Measurements from ENCODE around the gene KLHL3.

Gene KLHL3

DNA sequence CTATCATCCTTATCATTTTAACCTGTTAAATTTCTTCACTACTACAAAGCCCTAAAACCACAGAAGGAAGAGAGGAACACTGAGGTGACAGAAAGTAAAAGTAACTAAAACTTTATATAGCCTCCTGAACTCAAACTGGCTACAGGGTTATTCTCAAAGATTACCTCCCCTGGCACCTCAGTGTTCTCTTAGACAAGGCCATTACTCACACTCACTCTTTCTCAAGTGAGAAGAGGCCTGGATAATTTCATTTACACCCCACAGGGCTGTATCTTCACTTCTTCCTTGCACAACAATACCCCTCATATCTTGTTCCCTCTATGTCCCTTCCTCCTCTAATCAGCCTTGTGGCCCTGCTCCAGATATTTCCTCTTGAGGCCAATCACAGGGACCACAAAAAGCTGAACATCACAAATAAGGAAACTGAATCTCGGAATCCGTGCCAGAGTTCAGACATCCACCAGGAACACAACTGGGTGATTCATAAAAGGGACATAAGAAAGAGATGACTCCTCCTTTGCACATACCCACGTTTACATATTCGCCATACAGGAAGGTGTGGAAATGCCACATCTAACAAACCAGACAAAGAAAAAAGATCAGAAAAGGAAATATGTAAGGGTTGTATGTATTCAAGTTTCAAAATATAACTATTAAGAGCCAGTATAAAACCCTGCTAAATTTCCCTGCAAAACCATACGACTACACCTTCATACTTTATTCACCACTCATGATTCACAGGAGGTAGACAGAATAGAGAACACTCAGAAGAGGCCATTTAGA lies 1.7 kb upstream of the KLHL3 start:
- no peaks in the 10 kb centered on the region for H3K27me3 Mint-ChIP-seq
- no peak overlapping the region for H3K4me3 Mint-ChIP-seq
- H3K36me3 Mint-ChIP-seq (ENCODE audit: insufficient read depth), result peaks cover 2% of the 10 kb centered on the region
- no peaks in the 10 kb centered on the region for H3K9me3 Mint-ChIP-seq
- no peaks in the 10 kb centered on the region for H3K4me1 Mint-ChIP-seq
- peak overlapping the region; percentile 23 for H3K27ac Mint-ChIP-seq (ENCODE audit: low read depth)
- ATAC-seq (replicated peaks; ENCODE audit: extremely low read depth, poor library complexity, severe bottlenecking), result peak; percentile 46
- DNase-seq (ENCODE audit: low spot score in 2 of 2), result no peak

DNA sequence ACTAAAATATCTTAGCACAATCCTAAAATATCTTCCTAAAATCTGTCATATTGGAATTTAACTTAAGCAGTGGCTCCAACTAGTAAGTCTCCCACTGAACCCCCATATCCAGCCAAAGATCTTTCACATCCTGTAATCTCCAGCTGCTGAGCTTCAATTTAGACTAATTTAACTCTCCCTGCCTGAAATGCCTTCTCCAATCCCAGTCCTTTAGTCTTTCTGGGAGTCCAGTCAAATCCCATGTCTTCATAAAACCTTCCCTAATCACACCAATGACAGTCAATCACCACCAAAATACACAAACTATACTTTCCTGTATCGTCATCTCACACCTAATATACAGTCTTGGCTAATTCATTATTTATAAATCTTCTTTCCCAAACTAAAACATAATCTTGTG lies 607 bp upstream of the KLHL3 start:
- H3K27me3 Mint-ChIP-seq, result no peaks in the 10 kb centered on the region
- H3K4me1 Mint-ChIP-seq, result peaks cover 5% of the 10 kb centered on the region
- ATAC-seq (replicated peaks; ENCODE audit: extremely low read depth, poor library complexity, severe bottlenecking) (no peak), DNase-seq (ENCODE audit: low spot score in 2 of 2) (no peak)
- H3K4me3 Mint-ChIP-seq, result no peak overlapping the region
- no peak overlapping the region for H3K27ac Mint-ChIP-seq (ENCODE audit: low read depth)
- no peaks in the 10 kb centered on the region for H3K9me3 Mint-ChIP-seq
- peaks cover 2% of the 10 kb centered on the region for H3K36me3 Mint-ChIP-seq (ENCODE audit: insufficient read depth)

DNA sequence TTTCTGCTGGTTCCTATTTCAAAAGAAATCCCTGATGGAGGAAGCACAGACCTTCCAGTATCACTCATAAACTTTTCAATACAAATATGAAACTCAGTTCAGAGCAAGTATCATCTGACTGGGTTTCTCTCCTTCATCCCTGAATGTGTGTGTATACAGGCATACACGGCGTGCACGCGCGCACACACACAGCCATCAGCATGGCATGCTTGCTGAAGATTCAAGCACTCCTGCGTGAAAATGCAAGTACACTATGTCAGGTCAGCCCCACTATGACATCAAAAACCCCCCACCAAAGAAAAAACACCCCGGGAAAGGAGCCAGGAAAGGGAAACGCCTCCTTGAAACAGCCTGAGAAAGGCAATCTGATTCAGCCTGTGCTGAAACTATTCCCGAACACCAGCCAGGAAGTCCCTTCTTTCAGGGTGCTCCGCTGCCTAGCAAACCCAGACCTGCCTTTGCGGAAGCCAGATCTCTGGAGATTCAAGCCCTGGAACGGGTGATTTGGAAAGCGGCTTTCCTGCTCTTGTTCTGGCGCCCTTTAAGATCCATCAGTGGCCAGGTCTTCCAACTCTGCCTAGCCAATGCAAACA lies 831 bp downstream of the KLHL3 start:
- Mint-ChIP-seq H3K4me3 (no peak overlapping the region), H3K36me3 (ENCODE audit: insufficient read depth) (peaks cover 2% of the 10 kb centered on the region), H3K9me3 (no peaks in the 10 kb centered on the region), H3K27me3 (no peaks in the 10 kb centered on the region), H3K4me1 (peaks cover 5% of the 10 kb centered on the region), H3K27ac (ENCODE audit: low read depth) (no peak overlapping the region)
- ATAC-seq (replicated peaks; ENCODE audit: extremely low read depth, poor library complexity, severe bottlenecking) (peak; percentile 33), DNase-seq (ENCODE audit: low spot score in 2 of 2) (no peak)

DNA sequence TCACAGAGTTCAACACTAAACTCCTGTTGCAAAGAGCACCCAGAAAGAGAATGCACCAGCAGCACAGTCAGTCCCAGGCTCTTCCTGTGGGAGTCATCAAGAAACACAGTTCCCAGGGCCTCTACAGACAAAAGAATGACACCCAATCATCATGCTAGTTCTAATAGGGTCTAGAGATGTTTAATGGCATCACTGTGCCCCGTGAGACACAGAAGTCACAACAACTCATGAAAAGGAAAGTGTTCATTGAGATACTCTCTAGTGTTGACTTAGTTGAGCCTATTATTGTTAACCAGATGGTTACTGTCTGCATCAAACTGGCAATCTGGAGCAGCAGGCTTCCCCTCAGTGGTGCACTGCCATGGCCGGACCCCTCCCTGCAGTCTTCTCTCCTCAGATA lies 1.6 kb downstream of the KLHL3 start:
- ATAC-seq (replicated peaks; ENCODE audit: extremely low read depth, poor library complexity, severe bottlenecking), result no peak

DNA sequence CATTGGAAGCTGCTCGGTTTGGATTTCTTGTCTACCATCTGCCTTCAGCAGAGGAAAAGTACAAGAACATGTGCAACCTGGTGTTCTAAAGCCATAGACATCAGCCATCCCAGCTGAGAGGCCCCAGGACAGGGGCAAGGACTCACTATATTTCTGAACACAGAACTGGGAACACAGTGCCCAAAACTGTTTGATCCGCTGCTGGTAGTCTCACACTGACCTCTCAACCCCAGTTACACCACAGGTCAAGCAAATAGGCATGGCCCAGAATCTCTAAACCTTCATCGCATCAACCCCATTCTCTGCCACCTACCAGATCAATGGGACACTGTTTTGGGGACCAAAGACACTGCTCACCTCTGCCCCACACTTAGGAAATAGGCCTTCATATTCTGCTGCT lies 2.0 kb downstream of the KLHL3 start:
- Mint-ChIP-seq H3K27ac (ENCODE audit: low read depth) (no peak overlapping the region), H3K4me3 (no peak overlapping the region), H3K4me1 (peaks cover 5% of the 10 kb centered on the region), H3K27me3 (no peaks in the 10 kb centered on the region), H3K36me3 (ENCODE audit: insufficient read depth) (peaks cover 2% of the 10 kb centered on the region), H3K9me3 (no peaks in the 10 kb centered on the region)
- DNase-seq (ENCODE audit: low spot score in 2 of 2) (no peak), ATAC-seq (replicated peaks; ENCODE audit: extremely low read depth, poor library complexity, severe bottlenecking) (no peak)

More for the DNA sequence above, 1.6 kb downstream of the KLHL3 start:
- no peak for DNase-seq (ENCODE audit: low spot score in 2 of 2)
- H3K27me3 Mint-ChIP-seq, result no peaks in the 10 kb centered on the region
- H3K27ac Mint-ChIP-seq (ENCODE audit: low read depth), result no peak overlapping the region
- no peak overlapping the region for H3K4me3 Mint-ChIP-seq
- H3K4me1 Mint-ChIP-seq, result peaks cover 5% of the 10 kb centered on the region
- no peaks in the 10 kb centered on the region for H3K9me3 Mint-ChIP-seq
- peaks cover 2% of the 10 kb centered on the region for H3K36me3 Mint-ChIP-seq (ENCODE audit: insufficient read depth)

DNA sequence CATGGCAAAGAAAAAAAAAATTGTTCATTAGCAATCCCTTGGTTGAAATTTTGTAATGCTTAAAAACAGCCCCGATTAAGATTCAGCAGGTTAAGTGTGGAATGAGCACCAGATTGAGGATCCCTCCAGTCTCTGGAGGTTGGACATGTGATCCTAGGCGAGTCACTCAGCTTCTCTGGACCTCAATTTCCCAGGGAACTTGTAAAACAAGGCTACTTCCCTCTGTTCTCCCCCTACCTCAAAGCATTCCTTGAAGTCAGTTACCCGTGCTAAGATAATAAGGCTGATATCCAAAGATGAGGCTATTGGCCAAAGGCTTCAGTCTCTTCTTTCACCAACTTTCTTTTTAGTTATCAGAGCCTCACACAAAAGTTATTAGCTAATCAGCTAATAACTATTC lies 2.9 kb downstream of the KLHL3 start:
- Mint-ChIP-seq H3K27ac (ENCODE audit: low read depth) (no peak overlapping the region), H3K4me3 (no peak overlapping the region), H3K27me3 (no peaks in the 10 kb centered on the region), H3K9me3 (no peaks in the 10 kb centered on the region), H3K36me3 (ENCODE audit: insufficient read depth) (peaks cover 2% of the 10 kb centered on the region), H3K4me1 (peaks cover 5% of the 10 kb centered on the region)
- no peak for DNase-seq (ENCODE audit: low spot score in 2 of 2)
- ATAC-seq (replicated peaks; ENCODE audit: extremely low read depth, poor library complexity, severe bottlenecking), result no peak

DNA sequence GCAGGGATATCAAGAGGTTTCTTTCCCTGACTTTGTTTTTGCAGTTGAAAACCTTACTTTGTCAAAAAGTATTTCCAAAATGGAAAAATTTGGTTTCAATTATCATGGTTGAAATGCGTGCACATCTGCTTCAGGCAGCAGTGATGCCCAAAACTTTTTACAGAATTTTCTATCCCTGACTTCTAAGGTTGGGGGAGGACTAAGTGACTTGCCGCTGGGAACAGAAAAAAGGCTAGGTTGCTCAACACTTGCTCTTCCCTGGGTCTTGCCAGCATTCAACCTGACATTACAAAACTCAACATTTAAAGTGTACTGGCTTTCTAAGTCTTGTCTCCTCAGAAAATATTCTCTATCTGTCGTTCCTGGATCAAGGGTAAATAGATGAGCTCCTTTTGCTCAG lies 4.7 kb downstream of the KLHL3 start:
- Mint-ChIP-seq H3K9me3 (no peaks in the 10 kb centered on the region), H3K27me3 (no peaks in the 10 kb centered on the region), H3K27ac (ENCODE audit: low read depth) (no peak overlapping the region), H3K36me3 (ENCODE audit: insufficient read depth) (no peaks in the 10 kb centered on the region), H3K4me1 (peaks cover 5% of the 10 kb centered on the region), H3K4me3 (no peak overlapping the region)
- DNase-seq (ENCODE audit: low spot score in 2 of 2) (no peak), ATAC-seq (replicated peaks; ENCODE audit: extremely low read depth, poor library complexity, severe bottlenecking) (no peak)

DNA sequence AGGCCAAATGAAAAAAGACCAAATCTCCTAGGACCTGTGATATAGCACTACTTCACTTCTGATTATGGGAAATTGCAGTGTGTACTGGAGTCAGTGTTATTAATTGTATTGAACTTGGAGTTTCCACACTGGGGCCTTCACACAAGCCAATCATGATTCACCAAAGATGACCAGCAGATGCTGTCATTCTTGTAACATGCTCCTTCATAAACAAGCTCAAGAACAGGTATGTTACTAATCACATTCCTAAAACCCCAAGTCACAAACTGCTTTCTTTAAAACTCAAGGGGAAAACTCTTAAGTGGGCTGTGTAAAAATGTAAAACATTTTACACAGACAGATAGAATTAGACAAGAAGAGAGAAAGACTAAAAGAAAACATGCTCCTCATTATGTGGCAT lies 5.6 kb downstream of the KLHL3 start:
- H3K9me3 Mint-ChIP-seq, result no peaks in the 10 kb centered on the region
- H3K4me1 Mint-ChIP-seq, result peaks cover 5% of the 10 kb centered on the region
- H3K4me3 Mint-ChIP-seq, result no peak overlapping the region
- no peaks in the 10 kb centered on the region for H3K36me3 Mint-ChIP-seq (ENCODE audit: insufficient read depth)
- ATAC-seq (replicated peaks; ENCODE audit: extremely low read depth, poor library complexity, severe bottlenecking), result no peak
- no peaks in the 10 kb centered on the region for H3K27me3 Mint-ChIP-seq
- no peak for DNase-seq (ENCODE audit: low spot score in 2 of 2)
- no peak overlapping the region for H3K27ac Mint-ChIP-seq (ENCODE audit: low read depth)

DNA sequence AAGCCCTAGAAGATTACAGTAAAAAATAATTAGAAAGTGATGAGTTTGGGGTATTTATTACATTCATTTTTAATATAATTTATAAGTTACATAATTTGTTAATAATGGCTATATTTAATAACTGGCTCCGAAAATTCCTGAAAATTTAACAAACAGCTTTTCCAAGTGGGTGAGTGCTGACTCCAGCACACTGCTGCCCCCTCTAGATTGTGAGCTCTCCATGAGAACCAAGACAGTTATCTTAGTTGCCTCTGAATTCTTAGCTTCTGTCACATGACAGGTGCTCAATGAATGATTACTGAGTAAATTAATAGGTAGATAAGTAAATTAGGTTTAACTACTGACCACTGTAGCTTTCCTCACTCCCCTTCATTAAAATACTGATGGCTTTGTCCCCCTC lies 7.8 kb downstream of the KLHL3 start:
- H3K36me3 Mint-ChIP-seq (ENCODE audit: insufficient read depth), result no peaks in the 10 kb centered on the region
- DNase-seq (ENCODE audit: low spot score in 2 of 2) (no peak), ATAC-seq (replicated peaks; ENCODE audit: extremely low read depth, poor library complexity, severe bottlenecking) (no peak)
- no peaks in the 10 kb centered on the region for H3K27me3 Mint-ChIP-seq
- no peaks in the 10 kb centered on the region for H3K9me3 Mint-ChIP-seq
- H3K4me1 Mint-ChIP-seq, result peaks cover 5% of the 10 kb centered on the region
- H3K4me3 Mint-ChIP-seq, result no peak overlapping the region
- H3K27ac Mint-ChIP-seq (ENCODE audit: low read depth), result no peak overlapping the region

DNA sequence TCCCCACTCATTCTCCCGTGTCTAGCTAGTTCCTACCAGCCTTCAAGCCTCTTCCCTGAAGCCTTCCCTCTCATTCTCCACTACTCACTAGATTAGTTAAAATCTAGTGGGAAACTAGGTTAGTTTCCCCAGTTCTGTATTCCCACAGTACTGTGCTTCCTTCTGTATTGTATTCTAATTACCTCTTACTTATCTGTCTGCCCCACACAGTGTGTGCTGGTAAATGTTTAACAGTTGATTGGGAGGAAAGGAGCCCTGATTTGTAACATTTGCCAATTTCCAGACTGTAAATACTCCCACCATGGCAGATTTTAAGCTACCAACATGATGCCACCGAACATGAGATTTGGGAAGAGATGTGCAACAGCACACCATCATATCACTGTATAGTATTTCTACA lies 8.3 kb downstream of the KLHL3 start:
- H3K36me3 Mint-ChIP-seq (ENCODE audit: insufficient read depth), result no peaks in the 10 kb centered on the region
- ATAC-seq (replicated peaks; ENCODE audit: extremely low read depth, poor library complexity, severe bottlenecking) (no peak), DNase-seq (ENCODE audit: low spot score in 2 of 2) (no peak)
- H3K4me3 Mint-ChIP-seq, result no peak overlapping the region
- H3K9me3 Mint-ChIP-seq, result no peaks in the 10 kb centered on the region
- no peak overlapping the region for H3K27ac Mint-ChIP-seq (ENCODE audit: low read depth)
- H3K4me1 Mint-ChIP-seq, result peaks cover 5% of the 10 kb centered on the region
- no peaks in the 10 kb centered on the region for H3K27me3 Mint-ChIP-seq

DNA sequence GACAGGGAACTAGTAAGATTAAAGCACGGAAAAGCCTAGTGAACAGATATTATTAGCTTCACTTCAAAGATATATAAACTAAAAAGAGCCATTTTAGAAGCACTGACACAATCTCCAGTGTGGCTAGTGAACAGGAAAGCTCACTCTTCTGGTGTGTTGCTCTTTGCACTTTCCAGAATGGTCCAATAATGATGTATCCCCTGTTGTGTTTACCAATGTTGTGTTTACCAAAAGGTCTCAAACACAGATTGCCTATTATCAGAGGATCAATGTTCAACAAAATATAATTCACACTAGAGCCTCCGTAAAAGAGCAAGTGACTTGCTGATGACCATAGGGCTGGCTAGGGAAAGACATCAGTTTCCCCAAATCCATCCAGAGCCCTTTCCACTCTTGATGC lies 11.6 kb downstream of the KLHL3 start:
- no peak for DNase-seq (ENCODE audit: low spot score in 2 of 2)
- Mint-ChIP-seq H3K4me3 (no peak overlapping the region), H3K27ac (ENCODE audit: low read depth) (no peak overlapping the region), H3K27me3 (no peaks in the 10 kb centered on the region), H3K4me1 (no peaks in the 10 kb centered on the region), H3K9me3 (no peaks in the 10 kb centered on the region), H3K36me3 (ENCODE audit: insufficient read depth) (peaks cover 5% of the 10 kb centered on the region)
- ATAC-seq (replicated peaks; ENCODE audit: extremely low read depth, poor library complexity, severe bottlenecking), result no peak

DNA sequence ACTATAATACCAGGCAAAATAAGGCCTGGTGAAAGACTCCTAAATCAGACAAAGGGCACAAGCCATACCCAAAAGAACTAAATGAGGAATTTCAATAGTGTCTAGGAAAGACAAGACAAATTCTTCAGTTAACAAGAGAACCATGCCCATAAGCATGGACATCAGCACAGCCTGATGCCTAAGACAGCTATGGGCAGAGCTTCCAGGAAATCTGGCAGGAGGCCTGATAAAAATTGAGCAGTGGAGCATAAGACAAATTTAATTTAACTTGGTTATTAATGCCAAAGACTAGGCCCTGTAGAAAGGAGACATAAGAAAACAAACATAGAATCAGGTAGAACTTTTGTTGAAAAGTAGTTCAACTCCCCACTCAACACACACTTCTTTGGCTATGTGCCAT lies 17.3 kb downstream of the KLHL3 start:
- Mint-ChIP-seq H3K9me3 (no peaks in the 10 kb centered on the region), H3K4me1 (no peaks in the 10 kb centered on the region), H3K36me3 (ENCODE audit: insufficient read depth) (peaks cover 7% of the 10 kb centered on the region), H3K27me3 (no peaks in the 10 kb centered on the region), H3K4me3 (no peak overlapping the region), H3K27ac (ENCODE audit: low read depth) (no peak overlapping the region)
- ATAC-seq (replicated peaks; ENCODE audit: extremely low read depth, poor library complexity, severe bottlenecking) (no peak), DNase-seq (ENCODE audit: low spot score in 2 of 2) (no peak)

DNA sequence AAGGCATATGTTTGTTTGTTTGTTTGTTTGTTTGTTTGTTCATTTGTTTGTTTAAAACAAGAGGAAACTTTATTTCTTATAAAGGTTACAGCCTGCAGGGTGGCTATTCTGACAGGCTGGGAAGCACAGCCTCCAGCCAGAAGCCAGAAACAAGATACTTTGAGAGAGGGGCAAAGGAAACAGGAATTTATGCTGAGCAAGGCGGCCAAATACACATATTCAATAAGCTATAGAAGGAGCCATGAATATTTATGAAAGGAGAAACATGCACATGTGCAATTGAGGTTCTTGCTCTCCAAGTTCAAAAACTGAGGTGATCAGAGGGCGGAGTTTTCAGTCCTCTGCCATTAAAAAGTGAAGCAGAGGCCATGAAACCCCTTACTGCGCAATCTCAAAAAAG lies 19.6 kb downstream of the KLHL3 start:
- no peaks in the 10 kb centered on the region for H3K27me3 Mint-ChIP-seq
- no peak for DNase-seq (ENCODE audit: low spot score in 2 of 2)
- no peak overlapping the region for H3K27ac Mint-ChIP-seq (ENCODE audit: low read depth)
- H3K4me1 Mint-ChIP-seq, result no peaks in the 10 kb centered on the region
- no peaks in the 10 kb centered on the region for H3K9me3 Mint-ChIP-seq
- H3K4me3 Mint-ChIP-seq, result no peak overlapping the region
- H3K36me3 Mint-ChIP-seq (ENCODE audit: insufficient read depth), result peaks cover 5% of the 10 kb centered on the region
- ATAC-seq (replicated peaks; ENCODE audit: extremely low read depth, poor library complexity, severe bottlenecking), result no peak
